Right lobe of liver (tissue), 4 donors: ENCODE data around the gene EIF2B2.

Source experiments
- POLR2A ChIP-seq: fragments of 450-650 bp; IDR thresholded peaks from one replicate; pipeline ENCODE4 v1.6.1; 2017; ENCODE audit warnings: antibody characterized with exemption, mild to moderate bottlenecking
- TF ChIP-seq, protein P1 (sequence below), 4 donors: fragments of 200-600 bp in 3 of 4; fragments of 450-650 bp in 1 of 4; IDR thresholded peaks; one replicate each; pipeline versions ENCODE4 v1.5.1 to v1.8.0; 2016 to 2022; ENCODE audit warnings: antibody characterized with exemption in 4 of 4, mild to moderate bottlenecking in 2 of 4
- donor health status: DM: no; HTN: no; CAD: no.
- donor health status: DM: no; HTN: no; CAD: no.
- donor health status: DM: no; HTN: yes; CAD: no.

DNA sequence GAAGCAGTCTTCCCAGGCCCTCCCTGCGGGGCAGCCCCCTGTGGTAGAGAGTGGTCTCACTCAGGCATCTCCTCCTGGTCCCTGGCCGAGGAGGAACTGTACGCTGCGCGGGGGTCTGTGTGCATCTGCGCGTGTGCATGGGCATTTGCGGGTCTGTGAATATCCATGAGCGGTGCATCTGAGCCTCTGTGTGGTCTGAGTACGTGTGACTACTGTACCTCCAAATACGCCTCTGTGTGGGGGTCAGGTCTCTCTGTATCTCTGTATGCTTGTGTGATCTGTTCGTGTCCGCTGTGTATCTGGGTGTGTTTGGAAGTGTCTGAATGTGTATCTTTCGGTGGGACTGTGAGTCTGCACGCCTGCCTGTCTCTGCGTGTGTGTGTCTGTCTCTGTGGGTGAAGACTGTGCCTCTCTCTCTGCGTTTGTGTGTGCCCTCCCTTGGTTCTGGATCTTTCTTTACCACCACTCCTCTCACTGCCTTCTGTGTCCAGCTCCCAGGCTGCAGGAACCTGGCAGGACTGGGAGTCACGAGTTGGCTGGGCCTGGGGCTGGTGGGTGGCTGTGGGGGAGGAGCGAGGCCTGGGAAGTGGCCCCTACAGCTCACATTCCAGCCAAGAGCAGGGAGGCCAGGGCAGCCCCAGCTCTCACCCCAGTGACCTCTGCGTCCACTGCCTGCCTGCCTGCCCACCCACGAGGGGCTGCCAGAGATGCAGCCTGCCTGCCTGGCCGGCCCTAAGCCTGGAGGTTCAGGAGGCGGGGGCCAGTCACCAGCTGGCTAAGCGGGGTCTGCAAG is 46.2 kb upstream of the EIF2B2 start:
- no peak for TF ChIP-seq POLR2A
- TF ChIP-seq, protein P1, sequence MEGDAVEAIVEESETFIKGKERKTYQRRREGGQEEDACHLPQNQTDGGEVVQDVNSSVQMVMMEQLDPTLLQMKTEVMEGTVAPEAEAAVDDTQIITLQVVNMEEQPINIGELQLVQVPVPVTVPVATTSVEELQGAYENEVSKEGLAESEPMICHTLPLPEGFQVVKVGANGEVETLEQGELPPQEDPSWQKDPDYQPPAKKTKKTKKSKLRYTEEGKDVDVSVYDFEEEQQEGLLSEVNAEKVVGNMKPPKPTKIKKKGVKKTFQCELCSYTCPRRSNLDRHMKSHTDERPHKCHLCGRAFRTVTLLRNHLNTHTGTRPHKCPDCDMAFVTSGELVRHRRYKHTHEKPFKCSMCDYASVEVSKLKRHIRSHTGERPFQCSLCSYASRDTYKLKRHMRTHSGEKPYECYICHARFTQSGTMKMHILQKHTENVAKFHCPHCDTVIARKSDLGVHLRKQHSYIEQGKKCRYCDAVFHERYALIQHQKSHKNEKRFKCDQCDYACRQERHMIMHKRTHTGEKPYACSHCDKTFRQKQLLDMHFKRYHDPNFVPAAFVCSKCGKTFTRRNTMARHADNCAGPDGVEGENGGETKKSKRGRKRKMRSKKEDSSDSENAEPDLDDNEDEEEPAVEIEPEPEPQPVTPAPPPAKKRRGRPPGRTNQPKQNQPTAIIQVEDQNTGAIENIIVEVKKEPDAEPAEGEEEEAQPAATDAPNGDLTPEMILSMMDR (IDR thresholded peaks at IDR 0.05) = no peak
